Sigmoid colon (tissue), 7 donors: Measurements from ENCODE around the gene LRIT2. TPM values are rescaled to one million over a fixed set of nuclear protein-coding genes. Genes with fewer than 3 reads are reported as not detected.

Experiments used
- polyA plus RNA-seq, 3 donors: library from polyadenylated mRNA; stranded (reverse); fragments of 200-250 nt; gene quantifications; one replicate each; pipeline ENCODE4 v1.2.3, GENCODE V29; 2013
- total RNA-seq, 4 donors: library from RNA; depleted of rRNA; stranded (reverse); fragments of >200 nt; gene quantifications; one replicate each; pipeline ENCODE4 v1.1.0, GENCODE V29; 2016
- donor health status: healthy with polysubstance abuse.
- donor health status: Bipolar disorder and iron deficiency.
- donor health status: healthy.

LRIT2 gene
- total and polyA plus RNA-seq, 7 donors, result 0.03 TPM; not detected in 6

Other genes starting within 250 kb of the LRIT2 start
- 100 to 1,000 TPM; 140 to 212 (median 186) TPM for gene GHITM, start 86.0 kb downstream of the LRIT2 start, total RNA-seq
- gene GHITM, start 86.0 kb downstream of the LRIT2 start, polyA plus RNA-seq, result 100 to 1,000 TPM; 277 to 618 (median 342) TPM
- gene GPR15LG, start 51.7 kb downstream of the LRIT2 start, total RNA-seq, result not detected
- gene GPR15LG, start 51.7 kb downstream of the LRIT2 start, polyA plus RNA-seq, result 100 to 1,000 TPM; 293 to 652 (median 324) TPM
- gene CDHR1, start 31.0 kb downstream of the LRIT2 start, total RNA-seq, result 1 to 10 TPM in 1 of 4 donors, under 1 TPM in 3; 0.27 to 3.0 (median 0.34) TPM
- gene CDHR1, start 31.0 kb downstream of the LRIT2 start, polyA plus RNA-seq, result 10 to 100 TPM in 1 of 3 donors, 1 to 10 TPM in 2; 2.4 to 26.6 (median 6.2) TPM
- not detected for gene LRIT1, start 16.0 kb upstream of the LRIT2 start, total RNA-seq
- gene LRIT1, start 16.0 kb upstream of the LRIT2 start, polyA plus RNA-seq, result not detected
- gene RGR, start 19.5 kb upstream of the LRIT2 start, total RNA-seq, result 1 to 10 TPM in 2 of 4 donors, under 1 TPM in 1, not detected in 1; 0.82 to 3.6 (median 1.4) TPM
- gene RGR, start 19.5 kb upstream of the LRIT2 start, polyA plus RNA-seq, result not detected
- gene CCSER2, start 103.0 kb upstream of the LRIT2 start, total RNA-seq, result 100 to 1,000 TPM in 1 of 4 donors, 10 to 100 TPM in 3; 83.2 to 101 (median 91.2) TPM
- 10 to 100 TPM; 10.2 to 11.5 (median 10.4) TPM for gene CCSER2, start 103.0 kb upstream of the LRIT2 start, polyA plus RNA-seq